ENCODE results near the gene UTP25.

- TF ChIP-seq POLR2A (IDR thresholded peaks at IDR 0.05; ENCODE audit: low read length) (no peak), GATA1 (IDR thresholded peaks at IDR 0.05; ENCODE audit: low read depth, low read length) (no peak)
Observed at GRCh38 chr1:209876078-209876800, 48.5 kb downstream of the UTP25 start.
